ENCODE measurements around the gene SPRN.
"Not testable (repeated sequence)": the region's sequence is repeated elsewhere in the genome, so short reads cannot be mapped to it uniquely, and the experiment has no call there.

The SPRN gene, protein sequence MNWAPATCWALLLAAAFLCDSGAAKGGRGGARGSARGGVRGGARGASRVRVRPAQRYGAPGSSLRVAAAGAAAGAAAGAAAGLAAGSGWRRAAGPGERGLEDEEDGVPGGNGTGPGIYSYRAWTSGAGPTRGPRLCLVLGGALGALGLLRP

DNA sequence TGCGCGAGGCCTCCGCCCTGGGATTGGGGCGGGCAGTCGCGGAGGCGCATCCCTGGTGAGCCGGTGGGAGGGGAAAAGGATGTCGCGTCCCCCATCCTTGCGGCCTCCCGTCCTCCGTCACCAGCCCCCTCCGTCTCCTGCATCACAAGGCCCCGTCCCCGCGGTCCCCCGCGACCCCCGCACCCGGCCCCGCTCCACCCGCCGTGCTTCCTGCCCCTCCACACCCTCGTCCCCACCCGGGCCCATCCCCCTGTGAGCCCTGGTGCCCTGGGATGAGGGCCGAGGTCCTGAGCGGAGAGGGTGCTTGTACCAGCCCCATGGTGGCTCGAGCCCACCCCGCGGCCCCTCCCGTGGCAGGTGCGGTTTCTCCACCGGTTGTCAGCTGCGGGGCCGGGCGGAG lies at the start of gene SPRN:
TSS of gene SPRN (minus strand) at position 25 of the 400 bp plus-strand sequence. CDS start 944 bp downstream, outside the sequence.
- DNase-seq, result not testable (repeated sequence)

DNA sequence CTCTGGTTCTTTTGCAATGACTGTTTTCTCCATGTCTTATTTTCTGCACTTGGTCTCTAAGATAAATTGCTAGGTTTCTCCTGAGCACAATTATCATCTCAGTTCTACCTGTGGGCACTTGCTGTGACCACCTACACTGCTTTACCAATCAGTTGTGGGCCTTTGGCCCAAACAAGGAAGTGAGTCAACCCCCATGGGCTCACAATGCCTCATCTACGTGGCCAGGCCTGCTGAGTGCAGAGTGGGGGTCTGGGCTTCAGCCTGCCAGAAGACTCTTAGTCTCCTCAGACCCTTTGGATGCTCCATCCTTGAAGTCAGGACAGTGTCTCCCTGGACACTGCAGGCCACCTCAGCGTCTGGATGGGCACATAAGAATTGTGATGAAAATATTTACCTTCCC lies 49.6 kb upstream of the SPRN start:
- DNase-seq, result no peak

DNA sequence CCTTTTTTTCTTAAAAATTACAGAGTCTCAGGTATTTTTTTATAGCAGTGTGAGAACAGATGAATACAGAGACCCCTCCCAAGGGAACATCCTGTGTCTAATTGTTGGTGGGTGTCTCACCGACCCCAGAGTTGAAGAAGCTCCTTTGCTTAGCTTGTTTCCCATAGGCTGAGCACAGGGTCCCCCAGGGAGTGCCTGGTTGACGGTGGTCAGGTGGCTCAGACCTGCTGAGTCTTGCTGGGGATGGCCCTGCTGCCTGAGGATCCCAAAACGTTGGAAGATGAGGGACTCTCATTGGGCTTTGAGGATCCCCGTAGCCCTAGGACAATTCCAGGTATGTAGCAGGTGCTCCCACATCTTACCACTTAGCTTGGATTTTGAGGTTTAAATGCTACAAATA lies 48.8 kb upstream of the SPRN start:
- DNase-seq, result no peak

DNA sequence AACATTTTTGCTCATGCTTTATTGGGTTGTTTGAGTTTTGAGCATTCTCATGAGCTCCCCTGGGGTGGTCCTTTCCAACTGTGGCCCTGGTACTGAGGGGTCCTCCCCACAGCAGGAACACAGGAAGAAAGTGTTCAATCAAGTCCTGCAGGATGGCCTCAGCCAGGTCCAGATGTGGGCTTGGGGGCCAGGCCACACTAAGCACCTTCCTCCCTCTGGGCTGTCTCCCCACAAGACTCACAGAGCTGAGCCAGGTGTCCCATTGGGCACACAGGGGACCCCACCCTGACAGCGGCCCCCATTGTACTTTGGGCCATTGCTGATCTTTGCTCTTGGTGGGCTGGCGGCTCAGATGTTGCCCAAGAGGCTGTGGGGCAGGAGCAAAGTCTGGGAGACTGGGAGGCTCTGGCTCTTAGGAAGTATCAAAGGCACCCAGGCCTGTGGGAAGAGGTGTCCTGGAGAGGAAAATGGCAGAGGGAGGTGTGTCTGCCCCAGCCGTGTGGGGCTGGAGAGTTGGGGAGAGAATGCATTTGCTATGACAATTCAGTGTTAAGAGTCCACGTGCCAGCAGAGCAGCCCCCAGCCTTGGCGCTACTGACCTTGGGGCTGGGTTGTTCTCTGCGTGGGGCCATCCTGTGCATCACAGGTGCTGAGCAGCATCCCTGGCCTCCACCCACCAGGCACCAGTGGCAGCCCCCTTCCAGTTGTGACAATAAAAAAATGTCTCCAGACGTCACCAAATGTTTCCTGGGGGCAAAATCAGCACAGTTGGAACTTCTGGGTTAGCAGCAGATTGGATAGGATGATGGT lies 47.1 kb upstream of the SPRN start:
- DNase-seq, result no peak

DNA sequence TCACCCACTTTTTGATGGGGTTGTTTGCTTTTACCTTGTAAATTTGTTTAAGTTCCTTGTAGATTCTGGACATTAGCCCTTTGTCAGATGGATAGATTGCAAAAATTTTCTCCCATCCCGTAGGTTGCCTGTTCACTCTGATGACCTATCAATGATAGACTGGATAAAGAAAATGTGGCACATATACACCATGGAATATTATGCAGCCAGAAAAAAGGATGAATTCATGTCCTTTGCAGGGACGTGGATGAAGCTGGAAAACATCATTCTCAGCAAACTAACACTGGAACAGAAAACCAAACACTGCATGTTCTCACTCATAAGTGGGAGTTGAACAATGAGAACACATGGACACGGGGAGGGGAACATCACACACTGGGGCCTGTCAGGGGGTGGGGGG lies 44.8 kb upstream of the SPRN start:
- DNase-seq, result not testable (repeated sequence)

DNA sequence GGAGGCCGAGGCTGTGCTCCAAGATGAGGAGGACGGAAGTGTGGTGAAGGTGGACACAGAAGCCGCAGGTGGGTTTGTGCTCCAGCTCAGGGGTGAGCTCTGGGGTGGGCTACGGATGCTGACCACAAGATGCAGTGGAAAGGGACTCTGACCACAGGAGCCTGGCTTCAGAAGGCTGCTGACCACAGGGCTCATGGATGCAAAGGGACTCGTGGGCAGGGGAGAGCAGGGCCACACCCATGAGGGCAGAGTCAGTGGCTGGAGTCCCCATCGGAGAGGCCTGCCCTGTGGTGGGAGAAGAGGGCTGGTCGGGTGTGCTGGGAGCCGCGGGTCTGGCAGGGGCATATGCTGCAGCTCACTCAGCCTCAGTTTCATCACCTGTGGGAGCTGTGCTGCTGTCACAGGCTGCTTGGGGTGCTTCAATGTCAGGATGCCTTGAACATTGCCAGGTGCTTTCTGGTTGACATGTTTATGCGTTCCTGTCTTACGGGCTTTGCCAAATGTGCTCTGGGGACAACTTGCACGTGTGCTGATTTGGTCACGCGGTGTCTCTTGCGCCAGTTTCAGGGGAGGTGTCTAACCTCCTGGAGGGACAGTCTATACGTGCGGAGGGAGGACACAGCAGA lies 43.0 kb upstream of the SPRN start:
- DNase-seq, result no peak

DNA sequence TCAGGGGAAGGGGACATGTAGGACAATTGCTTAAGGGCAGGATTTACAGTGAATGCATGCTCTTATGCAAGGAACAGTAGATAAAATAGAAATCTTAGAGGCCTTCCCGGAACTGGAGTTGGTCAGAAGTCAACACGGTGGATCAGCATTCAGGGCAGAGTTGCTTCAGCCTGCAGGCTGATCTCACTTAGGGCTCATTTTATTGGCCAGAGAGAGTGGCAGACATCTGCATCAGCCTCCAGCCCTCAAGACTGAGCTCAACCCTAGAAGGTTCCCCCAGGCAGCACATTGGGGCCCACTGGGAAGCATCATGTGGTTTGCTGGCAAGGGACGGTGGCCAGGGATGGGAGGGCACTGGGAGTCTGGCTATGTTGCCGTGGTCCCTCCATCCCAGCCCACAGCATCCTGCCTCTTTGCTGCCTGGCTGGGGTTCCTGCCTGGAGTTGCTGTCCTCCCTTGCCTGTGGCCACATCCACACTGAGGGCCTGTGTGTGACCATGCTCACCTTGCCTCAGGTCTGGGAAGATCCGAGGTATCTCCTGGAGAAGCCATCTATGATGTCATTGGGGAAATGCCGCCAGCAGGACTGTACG lies 42.4 kb upstream of the SPRN start:
- no peak for DNase-seq

DNA sequence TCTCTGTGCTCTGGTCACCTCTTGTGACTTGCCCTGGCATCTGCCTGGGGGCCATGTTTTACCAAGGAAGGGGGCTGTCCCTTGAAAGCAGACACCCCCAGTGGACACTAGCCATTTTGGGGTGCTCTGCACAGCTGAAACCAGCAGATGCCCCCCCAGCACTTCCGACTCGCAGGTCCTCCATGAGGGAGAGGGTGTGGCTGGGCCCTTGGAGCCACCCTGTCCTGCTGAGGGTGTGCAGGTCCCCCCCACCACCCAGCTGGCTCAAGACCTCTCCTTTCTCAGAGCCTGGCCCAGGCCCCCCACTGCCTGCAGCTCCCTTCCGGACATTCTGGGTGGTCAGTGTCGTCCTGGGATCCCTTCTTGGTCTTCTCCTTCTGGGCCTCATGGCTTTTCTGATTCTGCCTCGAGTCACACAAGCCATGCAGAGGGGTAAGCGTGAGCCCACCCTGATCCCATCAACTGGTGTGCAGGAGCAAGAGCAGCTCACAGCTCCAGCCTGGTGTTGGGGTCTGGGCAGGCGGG lies 41.6 kb upstream of the SPRN start:
- DNase-seq, result no peak

DNA sequence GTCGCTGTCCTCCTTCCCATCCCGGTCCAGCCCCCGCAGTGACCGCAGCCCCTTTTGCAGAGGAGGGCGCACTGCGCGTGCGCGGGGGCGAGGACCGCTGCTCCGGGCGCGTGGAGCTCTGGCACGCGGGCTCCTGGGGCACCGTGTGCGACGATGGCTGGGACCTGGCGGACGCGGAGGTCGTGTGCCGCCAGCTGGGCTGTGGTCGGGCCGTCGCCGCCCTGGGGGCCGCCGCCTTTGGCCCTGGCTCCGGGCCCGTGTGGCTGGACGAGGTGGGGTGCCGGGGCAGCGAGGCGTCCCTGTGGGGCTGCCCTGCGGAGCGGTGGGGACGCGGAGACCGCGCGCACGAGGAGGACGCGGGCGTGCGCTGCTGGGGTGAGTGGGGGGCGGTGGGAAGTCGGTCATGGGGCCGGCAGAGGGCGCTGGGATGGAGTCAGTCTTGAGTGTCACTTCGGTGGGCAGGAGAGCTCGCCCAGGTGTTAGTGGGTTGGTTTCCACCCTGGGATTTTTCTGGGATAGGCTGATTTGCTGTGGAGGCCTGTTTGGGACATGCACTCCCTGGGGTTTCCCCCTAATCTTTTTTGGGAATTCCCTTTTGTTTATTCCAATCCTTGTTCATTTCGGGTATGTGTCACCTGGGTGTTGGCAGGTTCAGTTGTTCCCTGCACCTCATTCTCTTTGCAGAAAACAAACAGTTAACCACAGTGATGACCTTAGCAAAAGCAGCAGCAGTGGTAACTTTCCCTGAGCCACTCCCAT lies 40.9 kb upstream of the SPRN start:
- DNase-seq, result no peak

DNA sequence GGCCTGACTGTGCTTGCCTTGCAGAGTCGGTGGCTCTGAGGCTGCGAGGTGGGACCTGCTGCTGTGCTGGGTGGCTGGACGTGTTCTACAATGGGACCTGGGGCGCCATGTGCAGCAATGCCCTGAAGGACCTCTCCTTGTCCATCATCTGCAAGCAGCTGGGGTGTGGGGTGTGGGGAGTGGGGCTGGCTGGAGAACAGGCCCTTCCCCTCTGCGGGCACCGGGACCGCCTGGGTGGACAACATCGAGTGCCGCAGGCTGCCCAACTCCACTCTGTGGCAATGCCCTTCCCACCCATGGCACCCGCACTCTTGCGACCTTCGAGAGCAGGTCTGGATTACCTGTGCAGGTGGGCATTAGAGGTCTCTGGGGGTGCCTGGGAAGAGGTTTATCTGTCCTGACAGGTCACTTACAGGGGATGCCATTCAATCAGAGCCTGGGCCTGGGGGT lies 40.2 kb upstream of the SPRN start:
- no peak for DNase-seq

DNA sequence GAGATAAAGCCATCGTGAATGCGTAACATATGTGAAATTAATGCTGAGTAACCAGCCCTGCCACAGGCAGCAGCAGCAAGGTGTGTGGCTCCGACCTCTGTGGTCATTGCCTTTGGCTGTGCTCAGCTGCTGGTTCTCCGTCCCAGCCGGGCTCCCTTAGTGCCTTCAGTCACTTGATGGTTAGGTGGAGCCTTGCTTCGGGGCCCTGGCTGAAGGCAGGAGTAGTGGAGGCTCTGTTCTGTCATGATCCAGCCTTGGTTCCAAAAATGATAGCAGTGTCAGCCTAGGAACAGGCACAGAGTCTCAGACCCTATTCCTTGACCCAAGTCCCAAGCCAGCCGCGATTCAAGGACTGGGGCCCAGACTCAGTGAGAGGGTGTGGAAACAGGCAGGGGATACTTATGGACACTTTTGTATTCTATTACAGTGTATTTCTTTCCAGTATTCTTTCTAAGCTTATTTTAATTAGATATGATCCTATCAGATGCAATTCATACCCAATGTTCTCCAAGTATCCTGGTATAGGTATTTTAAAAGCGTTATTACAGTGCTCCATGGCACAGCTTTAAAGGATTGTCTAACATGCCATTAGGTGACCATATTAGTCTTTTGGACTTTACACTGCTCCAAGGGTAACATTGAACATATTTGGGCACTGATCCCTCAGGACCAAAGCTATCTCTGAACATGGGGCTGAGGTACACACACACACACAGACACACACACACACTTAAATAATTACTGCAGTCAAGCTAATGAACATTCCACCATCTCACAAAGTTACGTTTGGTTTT lies 38.3 kb upstream of the SPRN start:
- no peak for DNase-seq

DNA sequence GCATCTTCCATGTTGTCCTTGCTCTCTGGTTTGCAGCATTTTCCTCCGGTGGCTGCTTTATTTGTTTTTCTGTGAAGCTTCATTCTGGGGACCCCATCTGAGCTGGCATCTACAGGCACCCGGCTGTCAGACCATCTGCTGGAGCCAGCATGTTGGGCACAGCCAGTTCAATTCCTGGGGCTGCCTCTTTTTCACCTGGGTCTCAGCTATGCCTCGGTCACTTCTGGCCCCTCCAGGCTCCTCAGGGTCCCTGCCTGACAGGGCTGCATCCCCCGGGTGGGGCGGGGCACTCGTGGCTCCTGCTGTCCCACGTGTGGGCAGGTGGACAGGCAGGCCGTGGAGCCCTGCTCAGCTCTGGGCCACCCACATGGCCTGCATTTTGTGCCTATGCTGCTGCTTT lies 37.4 kb upstream of the SPRN start:
- DNase-seq, result no peak

DNA sequence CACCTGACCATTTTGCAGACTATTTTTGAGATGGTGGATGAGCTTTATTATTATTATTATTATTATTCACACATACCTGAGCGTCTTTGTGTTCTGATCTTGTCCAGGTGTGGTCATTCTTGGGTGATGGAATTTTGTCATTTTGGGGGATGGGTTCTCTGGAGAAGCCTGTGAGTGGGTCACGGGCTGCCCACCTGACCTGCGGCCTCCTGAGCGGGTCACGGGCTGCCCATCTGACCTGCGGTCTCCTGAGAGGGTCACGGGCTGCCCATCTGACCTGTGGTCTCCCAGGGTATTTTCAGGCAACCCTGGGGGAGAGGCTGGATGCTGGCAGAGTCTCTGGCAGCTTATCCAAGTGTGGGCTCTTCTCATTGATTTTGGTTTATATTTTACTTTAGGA lies 36.6 kb upstream of the SPRN start:
- DNase-seq, result no peak

DNA sequence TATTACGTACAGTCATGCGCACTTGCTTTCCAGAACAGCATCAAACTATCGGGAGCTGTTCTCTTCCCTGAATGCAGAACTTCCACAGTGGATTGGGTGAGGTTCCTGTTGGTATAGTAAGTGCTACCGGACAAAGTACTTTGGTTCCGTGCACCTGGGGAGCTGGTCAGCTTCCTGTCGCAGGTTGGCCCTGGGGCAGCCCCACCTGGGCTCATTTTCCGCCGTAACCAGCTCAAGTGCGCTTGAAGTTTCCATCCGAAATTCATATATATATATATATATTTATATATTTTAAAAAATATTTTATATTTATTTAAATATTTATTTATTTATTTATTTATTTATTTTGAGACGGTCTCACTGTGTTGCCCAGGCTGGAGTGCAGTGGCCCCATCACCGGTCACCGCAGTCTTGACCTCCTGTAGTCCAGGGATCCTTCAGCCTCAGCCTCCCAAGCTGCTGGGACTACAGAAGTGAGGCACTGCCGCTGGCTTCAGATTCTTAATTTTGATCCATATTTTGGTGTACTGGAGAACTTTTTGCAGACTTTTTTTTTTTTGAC lies 35.9 kb upstream of the SPRN start:
- DNase-seq, result no peak

DNA sequence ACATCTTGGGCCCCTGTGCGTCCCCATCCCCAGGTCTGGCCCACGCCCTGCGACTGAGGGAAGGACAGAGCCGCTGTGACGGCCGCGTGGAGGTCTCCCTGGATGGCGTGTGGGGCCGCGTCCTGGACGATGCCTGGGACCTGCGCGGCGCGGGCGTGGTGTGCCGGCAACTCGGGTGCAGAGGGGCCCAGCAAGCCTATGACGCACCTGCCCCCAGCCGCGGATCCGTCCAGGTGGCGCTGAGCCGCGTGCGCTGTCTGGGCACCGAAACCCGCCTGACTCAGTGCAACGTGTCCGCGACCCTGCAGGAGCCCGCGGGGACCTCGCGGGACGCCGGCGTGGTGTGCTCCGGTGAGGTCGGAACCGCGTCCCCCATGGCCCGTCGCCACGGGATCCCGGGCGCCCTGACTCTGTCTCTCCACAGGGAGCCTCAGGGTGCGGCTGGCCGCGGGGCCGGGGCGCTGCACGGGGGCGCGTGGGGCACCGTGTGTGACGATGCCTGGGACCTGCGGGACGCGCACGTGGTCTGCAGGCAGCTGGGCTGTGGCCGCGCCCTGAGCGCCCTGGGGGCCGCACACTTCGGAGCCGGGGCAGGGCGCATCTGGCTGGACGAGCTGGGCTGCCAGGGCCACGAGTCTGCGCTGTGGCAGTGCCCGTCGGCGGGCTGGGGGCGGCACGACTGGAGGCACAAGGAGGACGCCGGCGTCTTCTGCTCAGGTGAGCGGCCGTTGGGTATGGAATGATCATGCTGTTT lies 35.2 kb upstream of the SPRN start:
- DNase-seq, result no peak

DNA sequence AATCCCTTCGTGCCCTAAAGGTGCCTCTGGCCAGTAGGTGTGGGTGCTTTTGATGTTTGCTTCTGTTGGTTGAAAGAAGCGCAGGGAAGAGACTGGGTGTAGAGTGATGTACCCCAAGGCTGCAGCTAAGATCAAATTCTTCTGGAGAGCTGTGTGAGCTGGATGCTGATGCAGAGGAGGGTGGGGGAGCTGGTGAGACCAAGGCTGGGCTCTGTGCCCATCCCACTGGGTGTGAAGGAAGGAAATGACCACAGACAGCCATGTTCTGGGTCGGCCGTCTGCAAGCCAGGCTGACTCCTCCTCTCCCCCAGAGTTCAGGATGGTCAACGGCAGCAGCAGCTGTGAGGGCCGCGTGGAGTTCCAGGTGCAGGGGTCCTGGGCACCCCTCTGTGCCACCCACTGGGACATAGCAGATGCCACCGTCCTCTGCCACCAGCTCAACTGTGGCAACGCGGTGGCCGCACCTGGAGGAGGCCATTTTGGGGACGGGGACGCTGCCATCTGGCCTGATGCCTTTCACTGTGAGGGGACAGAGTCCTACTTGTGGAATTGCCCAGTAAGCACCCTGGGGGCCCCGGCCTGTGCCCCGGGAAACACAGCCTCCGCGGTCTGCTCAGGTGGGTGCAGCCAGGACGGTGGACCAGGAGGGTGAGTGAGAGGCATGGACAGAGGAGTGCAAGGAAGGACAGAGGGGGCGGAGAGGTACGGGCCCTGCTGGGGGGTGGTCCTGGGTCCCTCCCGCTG lies 34.5 kb upstream of the SPRN start:
- no peak for DNase-seq

DNA sequence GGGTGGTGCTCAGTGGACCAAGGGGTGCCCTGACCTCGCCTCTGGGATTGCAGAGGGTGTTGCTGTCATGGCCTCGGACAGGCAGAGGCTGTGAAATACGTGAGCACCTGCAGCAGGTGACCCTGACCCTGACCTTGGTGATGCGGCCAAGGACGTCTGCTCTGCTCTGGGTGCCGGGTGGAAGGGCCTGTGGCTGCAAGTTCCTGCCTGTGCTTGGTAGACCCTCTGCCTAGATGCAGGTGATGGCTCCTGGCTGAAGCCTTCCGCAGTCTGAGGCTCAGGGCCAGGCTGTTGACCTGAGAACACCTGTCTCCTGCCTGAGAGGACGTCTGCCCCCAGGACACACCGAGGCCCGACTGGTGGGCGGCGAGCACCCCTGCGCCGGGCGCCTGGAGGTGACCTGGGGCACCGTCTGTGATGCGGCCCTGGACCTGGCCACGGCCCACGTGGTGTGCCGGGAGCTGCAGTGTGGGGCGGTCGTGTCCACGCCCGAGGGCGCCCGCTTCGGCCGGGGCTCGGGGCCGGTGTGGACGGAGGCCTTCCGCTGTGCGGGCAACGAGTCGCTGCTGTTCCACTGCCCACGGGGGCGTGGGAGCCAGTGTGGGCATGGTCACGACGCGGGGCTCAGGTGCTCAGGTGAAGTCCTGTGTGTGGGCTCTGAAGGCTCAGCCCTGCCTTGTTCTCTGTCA lies 33.7 kb upstream of the SPRN start:
- DNase-seq, result no peak

DNA sequence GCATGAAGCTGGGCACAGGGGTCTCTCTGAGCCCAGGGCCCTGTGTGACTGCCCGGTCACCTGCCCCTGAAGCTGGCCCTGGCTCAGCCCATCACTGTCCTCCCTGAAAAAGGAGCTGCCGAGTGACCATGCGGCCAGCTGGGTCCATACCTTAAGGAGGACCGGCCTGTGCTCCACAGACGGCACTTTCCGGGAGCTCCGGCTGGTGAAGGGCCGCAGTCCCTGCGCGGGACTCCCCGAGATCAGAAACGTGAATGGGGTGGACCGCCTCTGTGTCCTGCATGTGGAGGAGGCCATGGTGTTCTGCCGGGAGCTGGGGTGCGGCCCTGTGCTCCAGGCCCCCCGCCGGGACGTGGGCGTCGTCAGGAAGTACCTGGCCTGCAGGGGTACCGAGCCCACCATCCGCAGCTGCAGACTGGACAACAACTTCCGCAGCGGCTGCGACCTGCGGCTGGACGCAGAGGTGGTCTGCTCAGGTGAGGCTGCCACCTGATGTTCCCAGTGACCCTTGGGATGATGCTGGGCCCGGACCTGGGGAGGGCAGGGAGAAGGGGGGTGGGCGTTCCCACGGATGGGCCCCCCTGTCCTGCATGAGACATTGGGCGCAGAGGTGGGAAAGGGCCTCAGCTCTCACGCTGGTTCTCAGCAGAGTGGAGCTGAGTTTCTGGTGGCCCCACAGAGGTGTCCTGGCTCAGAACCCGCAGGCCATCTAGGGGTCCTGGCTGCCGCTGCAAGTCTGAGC lies 32.8 kb upstream of the SPRN start:
- DNase-seq, result no peak
